Suprapubic skin (tissue), 4 donors: ENCODE data around the gene PAIP2. TPM values are rescaled to one million over a fixed set of nuclear protein-coding genes. Genes with fewer than 3 reads are reported as not detected.
A peak's percentile ranks its signal among the peaks of the same experiment; 100 is the strongest.

ENCODE experiments used
- DNase-seq, 2 donors: peaks; one replicate each; pipeline ENCODE4 v3.0.0-alpha.2; 2019; ENCODE audit warnings: low spot score in 2 of 2
- H3K27ac ChIP-seq: fragments of 200-600 bp; sonication (generic); one replicate; pipeline ENCODE4 v1.5.1; 2019
- H3K27me3 ChIP-seq: fragments of 200-600 bp; sonication (generic); one replicate; pipeline ENCODE4 v1.5.1; 2019
- H3K36me3 ChIP-seq: fragments of 200-600 bp; sonication (generic); one replicate; pipeline ENCODE4 v1.5.1; 2019
- H3K4me1 ChIP-seq: fragments of 200-600 bp; sonication (generic); one replicate; pipeline ENCODE4 v1.5.1; 2019
- H3K4me3 ChIP-seq: fragments of 200-600 bp; sonication (generic); one replicate; pipeline ENCODE4 v1.5.1; 2019; ENCODE audit warnings: mild to moderate bottlenecking
- H3K9me3 ChIP-seq: fragments of 200-600 bp; sonication (generic); one replicate; pipeline ENCODE4 v1.5.1; 2019
- EP300 ChIP-seq: sonication (generic); formaldehyde crosslinking; IDR thresholded peaks from one replicate; pipeline ENCODE4 v1.6.1; 2017; ENCODE audit warnings: antibody characterized with exemption
- POLR2A ChIP-seq, 2 donors: fragments of 450-650 bp; IDR thresholded peaks; one replicate each; pipeline ENCODE4 v1.6.1; 2017; ENCODE audit warnings: antibody characterized with exemption in 2 of 2, mild to moderate bottlenecking in 2 of 2, moderate library complexity in 2 of 2
- POLR2AphosphoS5 ChIP-seq, 3 donors: sonication (generic); formaldehyde crosslinking; IDR thresholded peaks; one replicate each; pipeline ENCODE4 v1.6.1; 2017; ENCODE audit warnings: antibody characterized with exemption in 3 of 3
- WGBS: methylation state at CpG from one replicate; pipeline ENCODE4 v1.1.5; 2018; 5-methylcytosine and 5-hydroxymethylcytosine counted together
- total RNA-seq, 4 donors: library from RNA; depleted of rRNA; stranded (reverse); fragments of >200 nt; gene quantifications; one replicate each; pipeline ENCODE4 v1.1.0, GENCODE V29; 2016
- TF ChIP-seq, protein P1 (sequence below), 2 donors: fragments of 200-600 bp in 1 of 2; fragments of 450-650 bp in 1 of 2; sonication (generic) in 1 of 2; IDR thresholded peaks; one replicate each; pipeline ENCODE4 v1.5.1; 2016 to 2019; ENCODE audit warnings: antibody characterized with exemption in 2 of 2, mild to moderate bottlenecking in 1 of 2, moderate library complexity in 1 of 2

PAIP2 gene
- 10 to 100 TPM; 50.3 to 71.0 (median 53.5) TPM for total RNA-seq

GRCh38 chr5:139341689-139342422 lies at the start of gene PAIP2:
TSS of gene PAIP2 (plus strand) at chr5:139341854. CDS start at chr5:139363785, 21,931 bp downstream.
- H3K27ac ChIP-seq, result peak within 1 kb of the TSS; percentile 100
- H3K9me3 ChIP-seq, result no peaks in the 10 kb centered on the region
- no peaks in the 10 kb centered on the region for H3K27me3 ChIP-seq
- TF ChIP-seq EP300, result no peak
- TF ChIP-seq, protein P1, sequence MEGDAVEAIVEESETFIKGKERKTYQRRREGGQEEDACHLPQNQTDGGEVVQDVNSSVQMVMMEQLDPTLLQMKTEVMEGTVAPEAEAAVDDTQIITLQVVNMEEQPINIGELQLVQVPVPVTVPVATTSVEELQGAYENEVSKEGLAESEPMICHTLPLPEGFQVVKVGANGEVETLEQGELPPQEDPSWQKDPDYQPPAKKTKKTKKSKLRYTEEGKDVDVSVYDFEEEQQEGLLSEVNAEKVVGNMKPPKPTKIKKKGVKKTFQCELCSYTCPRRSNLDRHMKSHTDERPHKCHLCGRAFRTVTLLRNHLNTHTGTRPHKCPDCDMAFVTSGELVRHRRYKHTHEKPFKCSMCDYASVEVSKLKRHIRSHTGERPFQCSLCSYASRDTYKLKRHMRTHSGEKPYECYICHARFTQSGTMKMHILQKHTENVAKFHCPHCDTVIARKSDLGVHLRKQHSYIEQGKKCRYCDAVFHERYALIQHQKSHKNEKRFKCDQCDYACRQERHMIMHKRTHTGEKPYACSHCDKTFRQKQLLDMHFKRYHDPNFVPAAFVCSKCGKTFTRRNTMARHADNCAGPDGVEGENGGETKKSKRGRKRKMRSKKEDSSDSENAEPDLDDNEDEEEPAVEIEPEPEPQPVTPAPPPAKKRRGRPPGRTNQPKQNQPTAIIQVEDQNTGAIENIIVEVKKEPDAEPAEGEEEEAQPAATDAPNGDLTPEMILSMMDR (IDR thresholded peaks at IDR 0.05), result peak; percentile 42 to 83
- TF ChIP-seq POLR2AphosphoS5 (IDR thresholded peaks at IDR 0.05), result peak; percentile 67 to 97 (median 84)
- TF ChIP-seq POLR2A (IDR thresholded peaks at IDR 0.05), result peak; percentile 82 to 96
- H3K36me3 ChIP-seq, result no peaks in the 10 kb centered on the region
- peak within 1 kb of the TSS; percentile 98 for H3K4me3 ChIP-seq
- peak; percentile 98 for DNase-seq
- WGBS, result under 1% methylated on average over 39 of the region's 66 CpGs
- peaks cover 36% of the 10 kb centered on the region for H3K4me1 ChIP-seq

DNA sequence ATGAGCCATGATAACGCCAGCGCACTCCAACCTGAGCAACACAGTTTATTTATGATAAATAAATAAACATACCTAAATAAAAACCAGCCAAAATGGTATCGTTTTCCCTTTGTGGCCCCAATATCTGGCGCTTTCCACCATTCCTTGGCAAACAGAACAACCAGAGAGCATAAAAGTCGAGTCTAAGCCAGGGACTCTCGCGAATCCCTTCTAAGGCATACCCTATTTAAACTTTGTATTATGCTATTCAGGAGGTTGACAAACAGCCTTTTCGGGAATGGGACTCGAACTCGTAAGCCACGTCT lies 48.5 kb upstream of the PAIP2 start:
- Histone ChIP-seq H3K4me1 (peaks cover 39% of the 10 kb centered on the region), H3K36me3 (no peaks in the 10 kb centered on the region), H3K27ac (peak overlapping the region; percentile 100), H3K27me3 (no peaks in the 10 kb centered on the region), H3K4me3 (peak overlapping the region; percentile 94), H3K9me3 (no peaks in the 10 kb centered on the region)
- DNase-seq, result no peak
- WGBS, result 22% methylated on average over 11 of the region's 11 CpGs
- TF ChIP-seq POLR2A (IDR thresholded peaks at IDR 0.05) (no peak), POLR2AphosphoS5 (IDR thresholded peaks at IDR 0.05) (no peak), EP300 (no peak)
- TF ChIP-seq, protein P1 (IDR thresholded peaks at IDR 0.05), result no peak

GRCh38 chr5:139293507-139294373 lies 47.9 kb upstream of the PAIP2 start, which contains the start of gene MATR3:
TSS of gene MATR3 (plus strand) at chr5:139293740. CDS start at chr5:139307416, 13,676 bp downstream.
- peaks cover 44% of the 10 kb centered on the region for H3K4me1 ChIP-seq
- peak; percentile 97 to 98 for DNase-seq
- 0% methylated on average over 22 of the region's 88 CpGs for WGBS
- H3K36me3 ChIP-seq, result no peaks in the 10 kb centered on the region
- peak within 1 kb of the TSS; percentile 100 for H3K27ac ChIP-seq
- no peaks in the 10 kb centered on the region for H3K9me3 ChIP-seq
- H3K4me3 ChIP-seq, result peak within 1 kb of the TSS; percentile 94
- TF ChIP-seq, protein P1 (IDR thresholded peaks at IDR 0.05), result no peak
- TF ChIP-seq POLR2AphosphoS5 (IDR thresholded peaks at IDR 0.05), result peak; percentile 77 to 96 (median 82)
- no peak for TF ChIP-seq EP300
- TF ChIP-seq POLR2A (IDR thresholded peaks at IDR 0.05), result peak; percentile 92 to 98
- H3K27me3 ChIP-seq, result no peaks in the 10 kb centered on the region

- no peaks in the 10 kb centered on the region for H3K27me3 ChIP-seq
- peak overlapping the region; percentile 100 for H3K27ac ChIP-seq
- WGBS, result under 1% methylated on average over 48 of the region's 48 CpGs
- TF ChIP-seq, protein P1 (IDR thresholded peaks at IDR 0.05), result no peak
- no peak for TF ChIP-seq EP300
- no peak for TF ChIP-seq POLR2A (IDR thresholded peaks at IDR 0.05)
- no peak for TF ChIP-seq POLR2AphosphoS5 (IDR thresholded peaks at IDR 0.05)
- no peaks in the 10 kb centered on the region for H3K36me3 ChIP-seq
- peak; percentile 83 to 87 for DNase-seq
- no peaks in the 10 kb centered on the region for H3K9me3 ChIP-seq
- peaks cover 53% of the 10 kb centered on the region for H3K4me1 ChIP-seq
- H3K4me3 ChIP-seq, result peak overlapping the region; percentile 94
These were observed 47.1 kb upstream of the PAIP2 start for GRCh38 chr5:139294374-139295165.
